NCI-H187 treated with DMSO at 0.1 percent for 48 hours (cell line): Measurements from ENCODE around the gene GSTA3.
"Not testable (repeated sequence)": the region's sequence is repeated elsewhere in the genome, so short reads cannot be mapped to it uniquely, and the experiment has no call there.

Source experiments
- DNase-seq: peaks from one replicate; lab custom pipeline; 2025; lab: John Stamatoyannopoulos, UW

Gene GSTA3

DNA sequence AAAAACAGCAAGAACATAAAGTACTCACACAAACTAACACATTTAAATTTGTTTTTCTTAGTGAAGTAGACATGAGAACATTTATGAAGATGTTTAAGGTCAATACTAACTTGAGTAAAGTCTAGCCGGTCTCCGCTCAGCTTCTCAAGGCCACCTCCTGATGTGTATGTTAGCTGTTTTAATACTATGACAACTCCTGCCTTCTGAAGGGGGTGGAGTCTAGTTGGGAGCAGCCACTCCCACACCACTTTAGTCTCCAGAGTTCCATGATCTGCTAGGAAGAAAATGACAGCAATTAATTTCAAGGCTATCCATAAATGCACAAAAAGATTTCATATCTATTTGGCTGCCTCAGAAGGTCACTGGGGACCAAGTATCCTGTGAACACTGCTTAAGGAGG is at the start of gene GSTA3:
Gene GSTA3, minus strand, starts transcription at position 168 of the 400 bp plus-strand sequence. CDS start 3,864 bp downstream, outside the sequence.
- no peak for DNase-seq

DNA sequence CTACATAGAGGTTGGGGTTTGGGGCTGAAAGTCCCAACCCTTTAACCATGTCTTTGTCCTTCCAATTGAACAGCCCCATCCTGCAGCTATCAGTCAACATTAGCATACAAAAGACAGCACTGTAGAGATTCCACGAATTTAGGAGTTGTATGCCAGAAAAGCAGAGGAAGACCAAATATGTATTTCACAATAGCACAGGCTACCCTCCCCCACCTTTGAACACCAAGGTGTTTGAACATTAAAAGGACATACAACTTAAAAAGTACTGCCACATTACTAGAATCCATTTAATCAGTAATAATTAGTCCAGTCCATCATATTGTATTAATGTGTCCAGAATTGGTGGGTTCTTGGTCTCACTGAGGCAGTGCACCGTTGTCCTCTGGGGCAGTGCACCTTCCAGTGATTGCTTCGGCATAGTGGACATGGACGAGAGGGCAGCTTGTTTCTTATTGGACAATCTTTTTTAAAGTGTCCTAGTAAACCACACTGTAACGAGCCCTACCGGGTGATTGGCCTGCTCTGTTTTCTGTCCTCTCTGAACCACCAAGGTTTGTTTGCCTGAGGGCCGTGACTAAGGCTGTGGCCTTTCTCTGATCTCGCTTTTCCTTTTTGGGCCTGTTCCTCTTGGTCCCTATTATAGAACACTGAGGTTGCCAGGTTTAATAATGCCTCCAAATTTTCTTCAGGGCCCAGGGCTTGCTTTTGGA is 49.2 kb upstream of the GSTA3 start:
- DNase-seq: no peak

DNA sequence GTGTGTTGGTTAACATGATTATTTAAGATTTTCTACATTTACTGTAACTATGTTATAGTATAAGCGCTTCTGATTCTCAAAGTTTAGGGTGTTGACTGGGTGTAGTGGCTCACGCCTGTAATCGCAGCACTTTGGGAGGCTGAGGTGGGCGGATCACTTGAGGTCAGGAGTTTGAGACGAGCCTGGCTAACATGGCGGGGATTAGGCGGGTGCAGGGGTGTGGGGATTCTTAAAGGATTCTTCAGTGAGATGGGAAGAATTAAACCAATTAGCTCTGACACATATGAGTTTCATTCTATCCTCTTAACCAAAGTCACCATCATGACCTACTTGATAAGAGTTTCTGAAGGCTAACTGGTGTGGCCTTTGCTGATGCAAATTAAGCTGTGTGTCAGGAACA is 46.4 kb upstream of the GSTA3 start:
- DNase-seq: no peak

DNA sequence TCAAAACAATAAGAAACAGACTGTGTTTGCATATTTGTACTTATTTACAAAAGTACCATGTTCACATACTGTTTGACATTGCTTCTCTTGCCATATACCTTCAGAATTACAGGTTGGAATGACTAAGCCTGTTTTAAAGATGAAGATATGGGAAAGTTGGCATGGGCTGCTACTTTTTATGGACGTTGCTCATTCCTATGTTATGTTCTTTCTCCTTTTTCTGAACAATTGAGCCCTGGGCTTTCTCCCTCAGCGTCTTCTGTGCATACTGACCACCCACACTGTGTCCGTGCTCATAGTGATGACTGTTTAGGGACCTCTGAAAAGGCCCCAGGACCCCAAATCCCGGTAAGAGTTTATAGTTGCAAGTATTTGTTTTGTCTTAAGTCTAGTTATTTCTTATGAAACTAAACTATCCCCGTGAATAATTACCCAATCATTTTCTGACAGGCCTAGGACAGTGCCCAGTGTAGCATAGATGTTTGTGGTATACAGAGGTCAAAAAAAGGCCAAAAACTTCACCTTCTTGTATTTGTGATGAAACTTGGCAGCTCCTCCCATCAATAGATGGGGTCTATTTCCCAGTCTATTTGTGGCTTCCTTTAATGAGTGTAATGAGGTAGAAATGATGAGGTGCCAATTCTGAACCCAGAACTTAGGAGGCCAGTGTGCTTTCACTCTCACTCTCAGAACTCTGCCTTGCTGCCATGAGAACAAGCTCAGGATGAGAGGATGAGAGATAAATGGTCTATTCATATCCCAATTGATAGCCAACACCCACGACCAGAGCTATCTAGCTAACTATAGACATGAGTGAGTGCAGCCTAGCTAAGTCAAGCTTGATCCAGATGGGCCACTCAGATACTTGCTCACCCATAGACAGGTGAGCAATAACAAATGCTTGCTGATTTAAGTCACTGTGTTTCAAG is 44.7 kb upstream of the GSTA3 start:
- DNase-seq: no peak

DNA sequence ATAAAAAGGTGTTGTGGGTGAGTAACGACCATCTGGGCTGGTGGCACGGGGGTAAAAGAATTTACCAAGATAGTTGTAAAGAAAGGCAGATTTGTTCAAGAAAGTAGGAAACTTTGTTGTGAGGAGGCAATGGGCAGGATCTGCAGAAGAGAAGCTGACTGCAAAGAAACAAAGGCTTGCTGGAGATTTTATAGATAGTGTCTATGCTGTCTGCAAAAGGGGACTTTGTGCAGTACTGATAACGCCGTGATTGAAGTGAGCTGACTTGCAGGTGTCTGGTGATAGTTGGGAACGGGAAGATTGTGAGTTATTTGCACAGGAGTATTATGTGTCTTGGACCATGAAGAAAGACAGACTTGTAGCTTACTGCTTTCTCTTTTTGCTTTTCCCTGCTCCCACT is 36.8 kb upstream of the GSTA3 start:
- DNase-seq: no peak

DNA sequence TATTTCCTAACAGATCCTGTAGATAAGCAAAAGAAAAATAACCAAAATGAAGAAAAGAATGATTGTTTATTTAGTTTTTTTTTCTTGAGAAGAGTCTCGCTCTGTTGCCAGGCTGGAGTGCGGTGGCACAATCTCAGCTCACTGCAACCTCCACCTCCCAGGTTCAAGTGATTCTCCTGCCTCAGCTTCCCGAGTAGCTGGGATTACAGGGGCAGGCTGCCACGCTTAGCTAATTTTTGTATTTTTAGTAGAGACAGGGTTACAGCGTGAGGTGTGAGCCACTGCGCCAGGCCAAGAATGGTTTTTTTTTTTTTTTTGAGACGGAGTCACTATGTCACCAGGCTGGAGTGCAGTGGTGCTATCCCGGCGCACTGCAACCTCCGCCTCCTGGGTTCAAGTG is 33.3 kb upstream of the GSTA3 start:
- not testable (repeated sequence) for DNase-seq

DNA sequence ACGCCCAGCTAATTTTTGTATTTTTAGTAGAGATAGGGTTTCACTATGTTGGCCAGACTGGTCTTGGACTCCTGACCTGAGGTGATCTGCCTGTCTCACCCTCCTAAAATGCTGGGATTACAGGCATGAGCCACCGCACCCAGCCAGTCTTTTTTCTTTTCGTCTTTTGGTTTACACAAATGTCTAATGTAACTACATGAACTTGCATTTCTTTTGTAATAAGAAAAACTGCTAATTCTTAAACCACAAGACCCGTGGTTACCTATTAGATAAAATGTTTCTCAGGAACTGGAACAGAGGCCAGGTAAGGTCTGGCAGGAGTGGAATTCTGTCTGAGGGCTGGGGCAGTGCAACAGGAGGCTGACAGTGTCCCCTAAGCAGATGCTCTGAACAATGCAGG is 32.7 kb upstream of the GSTA3 start:
- DNase-seq: no peak

DNA sequence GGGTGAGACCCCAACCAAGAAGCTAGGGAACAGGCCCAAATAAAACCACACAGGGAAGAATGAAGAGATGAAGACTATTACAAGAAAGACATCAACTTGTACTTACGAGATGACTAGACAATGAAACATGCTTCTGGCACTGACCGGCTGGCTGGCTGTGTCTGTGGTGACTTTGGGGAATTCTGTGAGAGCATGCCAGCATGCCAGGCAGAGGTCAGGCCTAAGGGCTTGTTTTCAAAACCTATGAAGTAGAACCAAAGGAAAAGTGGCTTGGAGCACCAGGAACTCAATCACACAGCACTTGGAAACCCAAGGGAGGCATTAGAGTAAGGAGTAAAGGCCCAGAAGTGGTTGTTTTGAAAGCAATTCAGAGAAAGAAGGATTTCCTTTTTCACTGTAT is 28.4 kb upstream of the GSTA3 start:
- no peak for DNase-seq

DNA sequence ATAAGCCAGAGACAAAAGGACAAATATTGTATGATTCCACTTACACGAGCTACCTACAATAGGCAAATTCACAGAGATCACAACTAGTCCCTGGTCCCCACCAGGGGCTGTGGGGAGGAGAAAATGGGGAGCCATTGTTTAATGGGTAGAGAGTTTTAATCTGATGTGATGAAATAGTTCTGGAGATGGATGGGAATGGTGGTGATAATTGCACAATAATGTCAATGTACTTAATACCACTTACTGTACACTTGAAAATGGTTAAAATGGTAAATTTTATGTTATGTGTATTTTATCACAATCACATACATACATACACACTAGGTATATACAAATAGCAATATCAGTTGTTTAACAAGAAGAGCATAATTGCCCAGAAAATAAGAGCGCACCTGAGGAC is 24.3 kb upstream of the GSTA3 start:
- no peak for DNase-seq

DNA sequence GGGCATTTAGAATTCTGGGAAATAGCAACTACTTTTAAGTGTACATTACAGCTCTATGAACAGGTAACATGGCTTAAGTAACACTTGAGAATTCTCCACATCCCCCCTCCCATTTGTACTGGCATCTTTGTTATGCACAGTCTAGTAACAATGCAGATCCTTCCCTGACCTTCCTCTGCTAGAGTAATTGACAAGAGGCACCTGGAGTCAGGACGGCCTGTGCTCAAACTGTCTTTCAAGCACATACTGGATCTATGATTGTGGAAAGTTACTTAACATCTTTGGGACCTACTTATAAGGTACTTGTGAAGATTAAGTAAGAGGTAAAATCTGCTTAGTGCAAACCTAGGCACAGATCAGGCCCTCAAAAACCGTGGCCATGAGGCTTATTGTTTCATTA is 21.9 kb upstream of the GSTA3 start:
- no peak for DNase-seq

DNA sequence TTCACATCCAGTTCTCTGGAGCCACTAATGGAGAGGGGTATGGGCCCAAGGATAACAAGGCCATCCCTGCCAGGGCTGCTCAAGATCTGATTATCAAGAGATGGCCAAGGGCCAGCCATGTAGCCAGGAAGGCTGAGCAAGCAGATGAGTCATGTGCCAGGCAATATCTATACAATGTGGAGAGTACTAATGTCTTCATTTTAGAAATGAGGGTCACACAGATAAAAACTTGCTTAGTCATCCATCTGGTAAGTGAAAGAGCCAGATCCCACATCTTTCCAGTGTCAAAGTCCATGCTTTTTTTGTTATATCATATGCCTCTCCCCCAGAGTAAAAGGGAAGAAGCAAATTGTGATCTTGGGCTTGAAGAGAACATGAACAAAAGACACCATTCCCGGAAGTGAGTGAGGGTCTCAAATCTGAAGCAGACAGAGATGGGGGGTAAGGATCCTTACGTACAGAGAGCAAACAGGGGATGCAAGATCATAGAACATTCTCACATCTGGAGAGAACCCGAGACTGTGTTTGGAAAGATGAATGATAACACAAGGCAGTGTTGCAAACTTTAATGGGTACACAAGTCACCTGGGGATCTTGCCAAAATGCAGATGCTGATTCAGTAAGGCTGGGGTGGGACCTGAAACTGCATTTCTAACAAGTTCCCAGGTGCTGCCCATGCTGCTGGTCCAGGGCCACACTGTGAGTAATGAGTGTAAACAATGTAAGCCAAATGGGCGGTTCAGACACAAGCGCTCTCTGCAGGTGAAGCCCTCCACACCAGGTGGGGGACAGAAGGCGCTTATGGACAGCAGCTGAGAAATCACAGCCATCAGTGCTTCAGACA is 20.0 kb upstream of the GSTA3 start:
- DNase-seq: no peak

DNA sequence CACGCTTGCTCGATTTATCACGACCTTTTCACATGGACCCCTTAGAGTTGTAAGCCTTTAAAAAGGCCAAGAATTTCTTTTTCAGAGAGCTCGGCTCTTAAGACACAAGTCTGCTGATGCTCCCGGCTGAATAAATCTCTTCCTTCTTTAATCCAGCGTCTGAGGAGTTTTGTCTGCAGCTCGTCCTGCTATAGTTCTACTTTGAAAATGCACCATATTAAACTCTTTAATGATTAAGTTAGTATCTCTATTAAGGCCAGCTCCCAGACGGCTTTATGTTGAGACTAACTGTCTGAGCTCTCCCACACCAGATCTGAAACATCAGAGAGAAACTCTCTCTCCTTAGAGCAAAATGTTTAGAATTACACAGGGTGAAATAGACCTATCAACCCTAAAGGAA is 18.0 kb upstream of the GSTA3 start:
- no peak for DNase-seq

DNA sequence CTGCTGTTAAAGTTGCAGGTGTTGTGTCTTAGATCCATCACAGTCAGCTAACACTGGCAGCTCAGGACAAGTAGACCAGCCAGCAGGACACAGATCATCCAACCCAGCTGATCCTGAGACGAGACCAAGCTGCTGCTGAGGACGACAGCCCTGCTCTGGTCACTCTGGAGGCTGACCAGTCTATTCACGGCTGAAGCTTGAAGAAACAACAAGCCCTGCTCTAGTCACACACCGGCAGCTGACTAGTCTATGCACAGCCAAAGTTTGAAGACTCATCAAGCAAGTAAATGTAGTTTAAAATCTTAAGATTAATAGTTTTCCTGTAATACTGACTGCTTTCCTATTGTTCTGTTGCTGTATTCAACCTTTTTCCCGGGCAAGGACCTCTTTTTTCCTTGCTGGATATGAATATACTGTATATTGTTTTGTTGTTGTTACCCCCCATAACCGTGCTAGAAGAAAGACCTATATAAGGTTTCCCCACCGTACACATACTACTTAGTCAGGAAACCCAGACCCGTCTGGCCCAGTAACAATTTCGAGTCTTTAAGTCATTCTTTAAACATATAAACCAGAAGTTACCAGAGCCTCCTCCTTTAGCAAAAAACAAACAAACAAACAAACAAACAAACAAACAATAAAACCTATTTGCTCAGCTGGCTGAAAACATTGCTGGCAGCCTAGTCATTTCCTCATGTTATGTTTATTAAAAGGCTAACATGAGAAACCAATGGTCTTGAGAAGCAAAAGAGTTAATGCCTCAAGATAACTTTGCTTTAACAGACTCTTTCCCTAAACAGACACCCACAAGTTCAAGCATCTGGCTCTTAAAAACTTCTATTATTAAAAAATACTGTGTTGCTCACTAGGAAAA is 16.7 kb upstream of the GSTA3 start:
- DNase-seq: no peak

DNA sequence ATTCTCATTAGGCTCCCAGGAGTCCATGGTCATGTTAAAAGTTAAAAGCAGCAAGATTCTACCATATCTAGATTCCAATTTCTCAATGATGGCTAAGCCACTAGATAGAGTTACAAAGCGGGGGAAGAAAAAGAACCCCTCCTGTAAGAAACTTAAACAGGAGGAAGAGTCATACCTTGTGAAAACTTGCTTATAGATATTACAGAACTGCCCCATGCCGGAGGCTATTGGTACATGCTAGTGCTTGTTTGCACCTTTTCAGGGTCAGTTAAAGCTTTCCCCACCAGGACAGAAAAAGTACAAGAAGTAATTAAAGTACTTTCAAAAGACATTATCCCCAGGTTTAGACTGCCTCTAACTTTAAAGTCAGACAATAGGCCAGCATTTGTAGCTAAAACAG is 15.5 kb upstream of the GSTA3 start:
- no peak for DNase-seq

DNA sequence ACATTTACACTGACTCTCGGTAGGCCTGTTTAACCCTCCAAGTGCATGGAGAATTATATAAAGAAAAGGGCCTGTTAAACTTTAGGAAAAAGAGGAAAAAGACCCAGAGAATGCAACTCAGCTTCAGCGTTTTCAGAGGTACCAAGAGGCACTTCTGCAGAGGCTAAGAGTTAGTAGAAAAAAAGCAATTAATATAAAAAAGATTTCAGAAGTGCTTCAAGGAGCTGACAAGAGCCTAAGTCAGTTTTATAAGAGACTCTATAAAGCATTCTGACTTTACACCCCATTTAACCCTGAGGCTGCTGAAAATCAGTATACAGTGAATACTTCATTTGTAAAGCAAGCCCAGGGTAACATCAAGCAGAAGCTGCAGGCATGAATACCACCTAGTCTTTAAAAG is 14.2 kb upstream of the GSTA3 start:
- not testable (repeated sequence) for DNase-seq

DNA sequence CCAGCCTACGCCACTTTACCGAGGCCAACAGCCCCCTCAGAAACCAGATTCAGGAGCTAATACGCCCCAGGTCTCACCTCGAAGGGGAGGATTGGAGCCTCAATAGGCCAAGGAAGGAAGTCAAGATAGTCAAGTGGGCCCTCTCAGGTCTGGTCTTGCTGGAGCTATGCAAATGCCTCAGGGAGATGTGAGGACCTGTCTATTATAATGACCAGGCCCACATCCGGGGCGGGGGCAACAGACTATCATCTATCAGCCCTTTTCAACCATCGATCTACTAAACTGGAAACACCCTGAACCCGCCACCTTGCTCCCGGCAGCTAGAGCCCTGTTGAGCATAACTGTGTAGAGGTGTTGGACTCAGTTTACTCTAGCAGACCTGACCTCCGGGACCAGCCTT is 12.7 kb upstream of the GSTA3 start:
- DNase-seq: no peak

DNA sequence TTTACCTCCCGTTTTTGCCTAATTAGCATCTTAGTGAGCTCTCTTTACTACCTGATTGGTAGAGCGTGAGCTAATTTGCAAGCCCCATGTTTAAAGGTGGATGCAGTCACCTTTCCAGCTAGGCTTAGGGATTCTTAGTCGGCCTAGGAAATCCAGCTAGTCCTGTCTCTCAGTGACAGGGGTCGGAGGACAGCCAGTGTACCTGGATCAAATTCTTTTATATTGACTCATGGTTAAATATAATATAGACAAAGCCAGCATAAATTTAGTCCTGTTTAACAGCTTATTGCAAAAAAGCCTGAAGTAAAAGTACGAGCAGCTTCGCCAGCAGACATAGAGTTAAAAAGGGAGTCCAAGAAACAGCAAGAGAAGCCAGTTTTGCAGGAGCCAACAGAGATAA is 12.2 kb upstream of the GSTA3 start:
- no peak for DNase-seq

DNA sequence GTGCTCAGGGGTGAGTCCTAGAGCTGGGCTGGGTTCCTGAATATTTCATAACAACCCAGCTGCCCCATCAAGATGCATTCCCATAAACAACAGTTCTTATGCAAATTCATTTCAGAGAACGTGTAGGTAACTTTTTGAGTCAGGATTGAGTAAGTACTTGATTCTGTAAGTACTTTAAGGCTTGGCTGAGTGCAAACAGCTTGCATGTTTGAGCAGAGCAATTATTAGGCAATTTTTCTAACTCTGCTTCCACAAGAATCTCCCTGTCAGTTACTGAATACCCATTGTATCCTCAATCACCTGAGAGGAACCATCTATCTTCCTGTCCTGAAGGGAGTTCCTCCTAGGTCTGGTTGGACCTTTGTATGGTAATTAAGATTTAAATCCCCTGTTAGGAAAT is 10.0 kb upstream of the GSTA3 start:
- not testable (repeated sequence) for DNase-seq

DNA sequence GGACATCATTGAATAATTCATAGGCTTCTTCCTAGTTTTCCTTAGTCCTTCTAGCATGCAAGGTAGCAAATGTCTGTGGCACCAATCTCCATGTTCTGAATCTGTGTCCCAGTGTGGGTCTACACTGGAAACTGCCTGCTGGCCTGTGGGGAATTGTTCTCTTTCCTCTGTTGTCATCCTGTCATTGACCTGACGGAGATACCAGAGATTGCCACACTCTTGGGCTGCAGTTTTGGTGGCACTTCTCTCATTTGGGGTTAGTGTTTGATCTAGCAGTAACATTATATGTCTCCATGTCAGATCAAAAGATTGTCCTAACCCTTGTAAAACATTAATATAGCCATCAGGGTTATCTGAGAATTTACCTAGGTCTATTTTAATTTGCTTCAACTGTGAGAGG is 9.3 kb upstream of the GSTA3 start:
- not testable (repeated sequence) for DNase-seq

DNA sequence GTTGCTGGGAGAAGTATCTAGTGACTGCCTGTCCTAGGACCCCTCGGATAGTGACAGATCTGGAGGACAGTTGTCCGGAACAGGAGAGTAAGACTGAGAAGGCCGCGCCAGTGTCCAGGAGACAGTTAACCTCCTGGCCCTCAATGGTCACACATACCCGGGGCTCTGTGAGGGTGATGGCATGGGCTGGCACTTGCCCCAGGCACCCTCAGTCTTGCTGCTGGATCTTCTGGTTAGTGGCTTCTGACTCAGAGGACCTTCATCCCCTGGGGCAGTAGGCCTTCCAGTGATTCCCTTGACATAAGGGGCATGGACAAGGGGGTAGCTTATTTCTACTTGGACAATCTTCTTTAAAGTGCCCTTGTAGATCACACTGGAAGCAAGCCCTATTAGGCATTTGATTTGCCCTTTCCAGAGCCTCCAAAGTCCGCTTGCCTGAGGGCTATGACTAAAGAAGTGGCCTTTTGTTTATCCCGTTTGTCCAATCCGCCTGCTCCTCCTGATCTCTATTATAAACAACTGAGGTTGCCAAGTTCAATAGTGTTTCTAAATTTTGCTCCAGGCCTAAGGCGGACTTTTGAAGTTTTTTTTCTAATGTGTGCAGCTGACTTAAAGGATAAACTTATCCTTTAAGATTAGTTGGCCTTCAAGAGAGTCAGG is 8.7 kb upstream of the GSTA3 start:
- not testable (repeated sequence) for DNase-seq

DNA sequence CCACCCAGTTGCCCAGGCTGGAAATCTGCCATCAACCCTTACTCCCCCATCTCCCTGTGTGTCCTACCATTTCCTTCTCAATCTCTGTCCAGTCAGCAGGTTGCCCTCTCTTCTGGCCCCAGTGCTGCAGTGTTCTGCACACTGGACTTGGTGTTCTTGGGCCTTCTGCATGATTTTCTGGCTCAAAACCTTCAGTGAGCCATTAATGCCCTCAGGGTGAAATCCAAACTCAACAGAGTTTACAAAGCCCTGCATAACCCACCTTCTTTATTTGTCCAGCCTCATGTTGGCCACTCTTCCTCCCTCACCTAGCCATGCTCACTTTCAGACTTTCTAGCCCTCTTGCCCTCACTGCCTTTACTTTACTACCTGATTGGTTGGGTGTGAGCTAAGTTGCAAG is 5.0 kb upstream of the GSTA3 start:
- DNase-seq: no peak
